Stimulated activated CD4-positive, alpha-beta T cell treated with anti-CD3 and anti-CD28 coated beads, Interleukin-12 subunit alpha, Interleukin-12 subunit beta, amount 100 ng/mL, for 4 hours (primary cell): ENCODE data around the gene SLC2A6.

Experiments used
- DNase-seq: peaks from one replicate; pipeline ENCODE4 v3.0.0-alpha.2; 2020

SLC2A6 gene

DNA sequence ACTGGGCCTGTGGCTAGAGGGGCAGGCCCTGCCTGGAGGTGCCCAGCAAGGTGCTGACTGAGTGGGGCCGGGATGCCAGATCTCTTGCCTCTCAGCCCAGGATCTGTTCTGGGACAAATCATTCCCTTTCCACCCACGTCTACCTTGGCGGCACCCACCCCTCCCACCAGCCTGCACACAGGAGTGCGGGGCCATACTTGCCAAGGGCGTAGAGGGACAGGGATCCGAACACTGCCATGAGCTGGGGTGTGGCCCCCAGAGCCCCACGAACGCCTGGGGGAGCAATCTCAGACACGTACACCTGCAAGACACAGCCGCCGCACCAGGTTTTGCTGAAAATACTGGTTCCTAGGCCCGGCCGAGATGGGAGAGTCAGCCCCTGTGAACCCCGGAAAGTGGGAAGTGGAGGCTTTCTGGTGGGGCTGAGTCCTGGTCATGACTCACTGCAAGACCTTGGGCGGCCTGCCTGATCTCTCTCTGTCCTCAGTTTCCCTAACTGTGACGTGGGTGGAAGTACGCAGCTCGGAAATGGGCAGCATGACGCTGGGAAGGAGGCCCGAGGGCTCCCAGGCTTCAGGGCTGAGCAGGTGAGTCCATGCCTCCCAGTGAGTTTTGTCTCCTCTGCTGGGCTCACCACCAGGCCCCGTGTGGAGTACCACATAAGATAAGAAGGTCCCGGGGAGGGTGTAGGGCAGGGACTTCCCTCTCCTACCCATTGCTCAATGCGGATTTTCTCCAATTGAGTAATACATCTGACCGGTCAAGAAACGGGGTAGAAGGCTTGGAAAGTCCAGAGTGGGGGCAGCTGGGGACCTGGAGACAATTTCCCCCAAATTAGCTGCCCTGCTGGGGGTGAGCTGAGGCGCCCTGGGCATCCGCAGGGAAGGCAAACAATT, 2.6 kb downstream of the SLC2A6 start:
- no peak for DNase-seq

DNA sequence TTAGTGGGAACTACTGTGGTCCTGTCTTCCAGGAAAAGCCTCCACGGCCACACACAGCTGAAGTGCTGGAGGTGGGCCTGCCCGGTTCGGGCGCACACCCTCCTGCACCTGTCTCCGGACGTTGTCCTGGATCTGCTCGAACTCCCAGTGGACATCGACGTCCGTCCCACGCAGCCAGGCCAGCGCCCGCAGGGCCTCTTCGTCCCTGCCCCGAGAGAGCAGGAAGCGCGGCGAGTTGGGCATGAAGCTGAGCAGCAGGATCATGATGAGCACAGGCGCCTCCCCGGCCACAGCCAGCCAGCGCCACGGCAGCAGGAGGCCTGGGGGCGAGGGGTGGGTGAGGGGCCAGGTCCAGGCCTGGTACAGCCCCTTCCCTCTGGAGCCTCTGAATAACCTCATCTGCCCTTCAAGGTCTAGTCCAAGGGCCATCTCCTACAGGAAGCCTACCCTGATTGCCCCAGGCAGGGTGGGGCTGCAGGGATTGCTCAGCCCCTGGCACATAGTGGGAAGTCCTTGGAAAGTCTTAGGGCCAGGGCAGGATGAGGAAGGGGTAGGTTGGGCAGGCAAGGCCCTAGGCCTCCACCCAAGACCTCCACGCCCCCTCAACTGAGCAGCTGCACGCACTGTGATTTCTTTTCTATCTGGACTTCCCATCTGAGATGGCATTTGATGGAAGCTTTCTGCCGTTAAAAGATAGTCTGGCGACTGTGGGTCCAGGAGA, 3.4 kb downstream of the SLC2A6 start:
- no peak for DNase-seq

DNA sequence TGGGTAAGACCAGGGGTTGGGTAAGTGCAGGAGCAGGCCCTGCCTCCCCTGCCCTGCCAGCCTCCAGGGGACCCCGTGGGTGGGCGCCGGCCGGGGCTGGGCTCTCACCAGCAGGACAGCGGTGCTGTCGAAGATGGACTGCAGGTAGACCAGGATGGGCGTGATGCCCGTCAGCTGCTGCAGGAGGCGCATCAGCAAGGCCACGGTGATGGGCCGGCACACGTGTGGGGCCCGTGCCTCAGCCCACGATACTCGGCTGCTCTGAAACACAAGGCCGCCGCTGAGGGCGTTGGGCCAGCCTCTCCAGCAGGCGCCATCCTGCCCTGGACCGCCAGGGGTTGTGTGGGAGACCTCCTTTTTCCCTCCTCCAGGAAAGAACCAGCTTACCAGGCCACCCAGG, 4.0 kb downstream of the SLC2A6 start:
- no peak for DNase-seq

DNA sequence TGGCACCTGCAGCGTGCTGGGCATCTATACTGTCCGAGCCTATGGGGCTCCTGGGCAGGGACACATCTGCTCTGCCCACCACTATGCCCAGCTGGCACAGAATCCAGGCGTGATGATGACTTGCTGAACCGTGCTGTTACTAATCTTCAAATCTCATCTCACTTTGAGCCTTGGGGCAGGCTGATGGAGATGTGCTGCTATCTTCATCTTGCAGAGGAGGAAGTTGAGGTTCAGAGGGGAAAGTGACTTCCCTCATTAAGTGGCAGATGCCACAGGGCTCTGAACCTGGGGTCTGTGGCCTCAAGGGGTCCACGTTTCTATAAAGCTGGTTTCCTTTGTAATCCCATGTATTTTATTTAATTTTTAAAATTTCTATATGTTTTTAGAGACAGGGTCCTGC, 4.7 kb downstream of the SLC2A6 start:
- no peak for DNase-seq

DNA sequence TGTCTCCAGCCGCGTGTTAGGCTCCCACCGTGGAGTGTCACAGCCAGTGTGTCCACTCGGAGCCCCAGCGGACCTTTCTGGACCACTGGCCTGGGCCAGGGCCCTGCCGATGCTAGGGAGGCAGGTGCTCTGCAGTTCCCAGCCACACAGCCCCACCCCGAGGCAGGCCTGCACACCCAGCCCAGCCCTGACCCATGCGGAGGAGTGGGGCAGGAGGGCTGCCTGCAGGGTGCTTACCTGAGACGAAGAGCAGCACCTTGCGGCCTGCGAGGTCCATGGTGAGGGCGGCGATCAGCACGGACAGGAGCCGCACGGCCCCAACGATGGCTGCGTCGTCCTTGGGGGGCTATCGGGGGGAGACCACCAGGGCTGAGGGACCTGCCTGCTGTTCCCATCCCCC, 5.2 kb downstream of the SLC2A6 start:
- no peak for DNase-seq

DNA sequence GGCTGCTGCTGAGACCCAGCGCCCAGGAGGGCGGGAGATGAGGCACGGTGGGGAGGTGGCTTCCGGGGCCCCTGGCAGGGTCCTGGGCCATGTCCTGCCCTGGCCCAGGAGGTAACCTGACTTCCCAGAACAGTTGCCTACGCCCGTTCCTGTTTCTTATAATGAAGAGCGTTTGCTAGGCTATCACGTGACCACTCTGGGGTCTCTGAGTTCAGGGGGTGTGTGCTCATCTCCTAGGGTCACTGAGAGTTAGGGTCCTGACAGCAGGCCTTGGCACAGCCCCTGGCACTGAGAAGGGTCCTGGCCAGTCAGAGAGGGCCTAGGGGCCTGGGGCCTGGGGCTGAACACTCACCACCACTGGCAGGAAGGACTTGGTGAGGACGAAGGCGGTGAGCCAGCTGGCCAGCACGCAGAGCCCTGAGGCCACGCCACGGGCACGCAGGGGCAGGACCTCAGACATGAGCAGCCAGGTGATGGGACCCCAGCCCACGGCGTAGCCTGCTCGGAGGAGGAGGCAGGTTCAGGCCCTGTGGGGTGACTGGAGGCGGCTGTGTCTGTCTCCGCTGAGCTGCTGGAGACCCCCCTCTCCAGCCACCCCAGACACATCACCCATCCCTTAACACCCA, 6.0 kb downstream of the SLC2A6 start:
- no peak for DNase-seq

DNA sequence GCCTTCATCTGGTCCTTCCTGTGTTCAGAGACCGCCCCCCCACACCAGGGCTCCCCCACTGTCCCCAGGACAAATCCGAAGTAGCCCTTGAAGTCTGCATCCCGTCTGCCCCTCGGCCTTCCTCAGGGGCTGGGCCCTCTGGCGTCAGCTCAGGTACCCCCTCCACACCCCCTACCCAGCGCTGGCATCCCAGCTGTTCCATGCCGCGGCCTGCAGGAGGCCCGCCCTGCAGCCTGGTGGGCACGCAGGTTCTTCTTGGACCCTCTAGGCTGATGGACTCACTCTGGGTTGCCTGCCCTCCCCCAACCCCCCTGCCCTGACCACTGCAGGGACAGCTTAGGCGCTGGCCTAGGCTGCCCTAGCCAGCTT, 6.6 kb downstream of the SLC2A6 start:
- no peak for DNase-seq

DNA sequence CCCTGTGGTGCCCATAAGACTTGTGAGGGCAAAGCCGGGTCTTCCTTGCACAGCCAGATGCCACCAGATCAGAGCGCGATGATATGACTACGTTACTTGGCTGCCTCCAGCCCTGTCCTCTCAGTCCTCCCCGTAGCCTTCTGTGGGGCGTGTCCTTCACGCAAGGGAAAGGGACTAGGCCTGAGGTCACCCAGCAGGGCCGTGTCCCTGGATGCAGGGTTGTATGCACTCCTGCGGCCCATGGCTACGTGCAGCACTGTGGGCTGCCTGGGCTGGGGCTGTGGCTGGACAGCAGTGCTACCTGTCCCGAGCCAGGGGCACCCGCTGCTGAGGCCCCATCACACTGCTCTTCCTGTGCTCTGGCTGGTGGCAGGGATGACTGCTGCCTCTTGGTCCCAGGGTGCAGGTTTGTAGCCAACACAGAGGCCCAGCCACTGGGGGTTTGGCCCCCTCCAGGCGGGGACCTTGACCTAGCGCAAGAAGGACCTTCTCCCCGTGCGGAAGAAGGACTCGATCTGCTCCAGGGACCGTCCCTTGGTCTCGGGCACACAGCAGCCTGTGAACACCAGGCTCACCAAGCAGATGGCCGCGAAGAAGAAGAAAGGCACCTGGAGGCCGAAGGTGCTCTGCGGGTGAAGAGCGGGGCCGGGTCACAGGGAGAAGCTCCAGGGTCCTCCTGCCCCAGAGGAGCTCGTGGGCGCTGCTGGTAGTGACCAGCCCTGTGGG, 7.2 kb downstream of the SLC2A6 start:
- DNase-seq = no peak

DNA sequence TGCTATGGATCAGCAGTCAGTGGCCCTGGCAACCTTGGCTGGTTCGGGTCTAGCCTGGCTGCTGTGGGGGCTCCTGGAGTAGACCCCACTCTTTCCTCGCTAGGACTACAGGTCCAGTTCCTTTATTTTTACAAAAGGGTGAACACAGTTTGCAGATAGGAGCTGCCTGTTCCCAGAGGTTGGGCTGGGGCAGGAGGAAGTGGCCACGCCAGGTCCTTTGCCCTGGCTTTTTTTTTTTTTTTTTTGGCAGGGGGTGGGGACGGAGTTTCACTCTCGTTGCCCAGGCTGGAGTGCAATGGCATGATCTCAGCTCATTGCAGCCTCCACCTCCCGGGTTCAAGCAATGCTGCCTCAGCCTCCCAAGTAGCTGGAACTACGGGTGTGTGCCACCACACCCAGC, 7.9 kb downstream of the SLC2A6 start:
- DNase-seq = no peak

DNA sequence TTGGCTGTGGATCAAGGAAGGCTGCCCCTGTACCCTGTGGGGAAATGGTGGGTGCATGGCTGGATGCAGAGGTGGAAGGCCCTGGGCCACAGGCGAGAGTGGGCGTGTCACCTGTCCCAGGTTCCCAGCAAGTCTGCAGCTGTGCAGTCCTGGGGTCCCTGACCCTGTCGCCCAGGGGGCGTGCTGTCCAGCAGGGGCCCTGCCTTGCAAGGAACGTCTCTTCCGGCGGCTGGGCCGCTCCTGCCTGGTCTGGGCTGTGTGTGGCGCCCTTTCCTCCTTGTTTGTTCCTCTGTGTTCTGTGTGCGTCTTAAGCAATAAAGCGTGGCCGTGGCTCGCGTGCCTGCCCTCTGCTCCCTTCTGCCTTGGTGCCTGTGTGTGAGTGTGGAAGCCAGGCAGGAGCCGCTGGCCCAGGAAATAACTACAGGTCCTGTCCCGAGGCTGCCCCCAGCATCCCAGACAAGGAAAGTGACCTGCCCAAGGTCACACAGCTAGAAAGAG, 8.4 kb downstream of the SLC2A6 start:
- DNase-seq = no peak

DNA sequence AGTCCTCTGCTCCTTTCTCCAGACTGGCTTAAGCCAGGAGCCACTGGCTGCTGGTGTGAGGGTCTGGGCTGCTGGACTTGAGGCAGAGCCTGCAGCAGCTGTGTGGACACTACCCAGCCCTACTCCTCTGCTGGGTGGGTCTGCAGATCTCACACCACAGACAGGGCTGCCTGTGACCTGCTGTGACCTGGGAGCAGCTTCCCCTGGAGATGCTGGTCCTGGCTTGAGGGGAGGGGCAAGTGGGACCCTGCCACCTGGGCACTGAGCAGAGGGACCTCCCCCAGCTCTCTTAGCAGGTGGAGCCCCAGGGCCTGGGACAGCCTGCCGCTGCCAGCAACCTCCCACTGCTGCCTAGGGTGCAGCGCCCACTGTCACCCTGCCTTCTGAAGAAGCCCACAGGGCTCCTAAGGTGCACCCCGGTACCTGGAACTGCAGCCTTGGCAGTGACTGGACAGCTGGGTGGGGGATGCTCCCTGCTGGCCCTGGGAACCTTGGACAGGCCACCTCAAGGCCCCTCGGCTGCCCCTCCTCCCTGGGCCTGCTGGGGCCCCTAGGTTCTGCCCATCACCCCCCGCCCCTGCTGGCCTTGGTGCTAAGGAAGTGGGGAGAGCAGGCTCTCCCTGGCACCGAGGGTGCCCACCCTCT, 10.0 kb downstream of the SLC2A6 start:
- no peak for DNase-seq

DNA sequence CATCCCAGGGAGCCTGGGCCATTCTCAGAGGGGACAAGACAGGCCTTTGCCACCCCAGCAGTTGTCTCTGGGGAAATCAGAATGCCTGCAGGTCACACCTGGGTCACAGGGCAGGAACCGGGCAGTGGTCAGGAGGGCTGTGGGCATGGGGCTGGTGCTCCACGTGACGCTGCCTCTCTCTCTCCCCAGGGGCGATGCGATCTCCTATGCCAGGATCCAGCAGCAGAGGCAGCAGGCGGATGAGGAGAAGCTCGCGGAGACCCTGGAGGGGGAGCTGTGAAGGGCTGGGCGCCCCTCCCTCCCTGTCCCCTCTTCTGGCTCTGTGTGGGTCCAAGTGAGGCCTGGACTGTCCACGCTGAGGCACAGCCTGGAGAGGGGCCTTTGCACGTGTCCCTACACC, 10.5 kb downstream of the SLC2A6 start:
- no peak for DNase-seq

DNA sequence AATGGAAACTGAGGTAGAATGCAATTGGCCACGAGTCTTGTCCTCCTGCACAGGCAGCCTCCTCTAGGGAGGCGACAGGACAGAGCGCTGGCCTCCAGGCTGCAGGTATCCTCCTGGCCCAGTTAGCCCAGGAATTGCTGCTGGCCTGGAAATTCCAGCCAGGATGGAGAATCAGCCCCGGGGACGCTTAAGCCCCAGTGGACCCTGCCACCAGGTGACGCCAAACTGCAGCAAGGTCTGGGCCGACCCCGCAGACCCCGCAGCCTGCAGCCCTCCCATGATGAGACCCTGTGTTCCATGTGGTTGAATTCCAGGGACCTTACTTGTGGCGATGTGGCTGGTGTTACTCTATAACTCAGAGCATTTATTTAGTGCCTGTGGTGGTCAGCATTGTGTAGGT, 11.8 kb downstream of the SLC2A6 start:
- DNase-seq = no peak

DNA sequence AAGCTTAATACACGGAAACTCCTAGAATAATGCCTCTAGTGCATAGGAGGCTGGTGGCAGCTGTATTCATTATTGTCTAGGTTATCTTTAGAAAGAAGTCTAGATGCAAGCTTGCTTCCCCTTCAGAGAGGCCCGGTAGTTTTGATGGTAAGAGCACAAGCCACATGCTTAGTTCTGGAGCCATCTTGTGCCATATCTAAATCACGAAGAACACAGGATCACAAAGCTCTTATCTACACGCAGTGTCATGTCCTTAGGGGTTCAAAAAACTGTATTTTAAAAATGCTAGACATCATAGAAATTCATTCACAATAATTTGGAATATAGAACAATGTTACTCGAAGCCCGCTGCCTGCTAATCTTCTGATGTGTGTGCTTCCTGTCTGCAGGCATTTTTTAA, 12.9 kb downstream of the SLC2A6 start:
- no peak for DNase-seq

DNA sequence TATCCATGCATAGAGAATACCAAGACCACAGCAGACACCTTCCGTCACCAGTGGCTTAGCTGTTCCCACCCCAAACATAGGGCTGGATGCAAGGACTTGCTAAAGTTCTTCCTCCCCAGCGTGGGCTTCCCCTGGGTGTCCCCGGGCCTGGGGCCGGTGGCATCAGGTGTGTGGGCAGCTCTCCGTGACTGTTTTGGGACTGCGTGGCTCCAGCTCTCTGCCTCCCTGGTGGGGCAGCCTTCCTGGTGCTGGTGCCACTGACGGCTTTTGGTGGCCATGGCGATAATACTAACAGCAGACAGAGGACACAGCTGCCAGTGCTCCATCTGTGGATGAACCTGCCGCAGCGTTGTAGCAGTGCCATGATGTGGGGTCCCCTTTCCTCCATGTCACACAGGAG, 14.3 kb downstream of the SLC2A6 start:
- DNase-seq = no peak

DNA sequence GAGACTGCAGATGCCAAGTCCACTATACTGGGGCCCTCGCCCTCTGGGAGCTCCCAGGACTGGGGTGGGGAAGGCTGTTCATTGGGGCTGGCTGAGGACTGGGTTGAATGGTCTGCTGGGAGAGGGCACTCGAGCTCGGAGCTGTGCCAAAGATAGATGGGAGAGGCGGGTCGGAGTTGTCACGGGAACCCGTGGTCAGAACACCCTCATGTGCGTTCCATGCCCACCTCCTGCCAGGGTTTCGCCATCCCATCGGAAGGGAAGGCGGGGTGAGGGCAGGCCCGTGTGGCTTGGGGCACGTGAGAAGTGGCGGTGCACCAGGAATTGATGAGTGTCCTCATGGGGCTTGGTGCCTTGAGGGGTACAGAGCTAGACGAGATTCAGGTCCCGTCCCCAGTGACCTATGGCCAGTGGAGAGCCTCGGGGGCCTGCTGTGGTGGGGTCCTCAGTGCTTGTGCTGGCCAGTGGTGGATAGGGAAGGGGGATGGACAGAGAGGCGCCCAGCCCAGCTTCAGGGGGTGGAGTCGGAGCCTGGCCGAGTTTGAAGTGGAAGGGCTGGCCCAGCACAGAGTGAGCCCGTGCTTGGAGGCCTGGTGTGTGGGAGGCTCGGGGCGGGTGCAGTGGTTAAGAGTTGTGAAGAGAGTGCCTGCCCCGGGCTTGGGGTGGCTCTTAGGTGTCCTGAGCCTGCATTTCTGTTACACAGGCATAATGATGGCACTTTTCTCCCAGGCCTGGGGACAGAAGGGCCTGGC, 14.9 kb downstream of the SLC2A6 start:
- DNase-seq = no peak

DNA sequence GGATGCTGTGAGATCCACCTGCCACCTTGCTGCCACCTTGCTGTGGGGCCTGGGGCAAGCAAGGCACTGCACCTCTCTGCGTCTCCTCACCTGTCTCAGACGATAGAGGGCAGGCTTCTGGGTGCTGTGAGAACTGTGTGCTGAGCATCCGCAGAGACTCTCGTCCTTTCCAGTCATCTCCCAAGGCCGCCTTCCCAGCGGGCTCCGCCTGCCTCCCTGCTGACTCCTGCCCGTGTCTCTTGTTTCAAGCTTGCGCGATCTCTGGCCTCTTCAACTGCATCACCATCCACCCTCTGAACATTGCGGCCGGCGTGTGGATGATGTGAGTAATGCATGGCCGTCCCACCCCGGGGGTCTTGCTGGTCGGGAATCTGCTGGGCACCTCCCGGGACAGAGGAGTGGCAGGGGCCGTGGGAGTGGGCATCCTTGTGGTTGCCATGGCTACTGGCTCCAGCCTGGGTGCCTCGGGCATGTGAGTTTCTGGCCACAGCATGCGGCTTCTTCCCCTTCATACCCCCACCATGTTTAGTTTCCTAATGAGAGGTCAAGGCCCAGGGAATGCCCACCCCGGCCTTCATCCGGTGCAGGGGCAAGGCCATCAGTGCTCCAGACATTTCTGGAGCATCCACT, 15.6 kb downstream of the SLC2A6 start:
- no peak for DNase-seq

DNA sequence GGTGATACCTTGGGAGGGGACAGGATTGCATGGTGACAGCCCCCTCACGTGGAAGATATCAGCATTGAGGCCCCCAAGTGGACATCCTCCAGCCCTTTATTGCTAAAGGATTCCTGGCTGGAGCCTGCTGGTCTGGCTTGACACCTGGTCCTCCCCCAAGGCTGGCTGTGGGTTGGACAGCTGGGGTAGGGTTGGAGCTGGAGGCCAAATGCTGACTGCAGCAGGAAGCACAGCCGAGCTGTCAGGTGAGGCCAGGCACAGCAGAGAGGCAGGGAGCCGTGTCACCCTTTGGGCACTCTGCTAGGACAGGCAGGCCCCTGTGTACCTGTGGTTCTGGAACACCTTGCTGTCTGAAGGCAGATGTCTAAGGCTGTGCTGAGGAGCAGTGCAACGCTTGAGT, 16.9 kb downstream of the SLC2A6 start:
- DNase-seq = no peak

DNA sequence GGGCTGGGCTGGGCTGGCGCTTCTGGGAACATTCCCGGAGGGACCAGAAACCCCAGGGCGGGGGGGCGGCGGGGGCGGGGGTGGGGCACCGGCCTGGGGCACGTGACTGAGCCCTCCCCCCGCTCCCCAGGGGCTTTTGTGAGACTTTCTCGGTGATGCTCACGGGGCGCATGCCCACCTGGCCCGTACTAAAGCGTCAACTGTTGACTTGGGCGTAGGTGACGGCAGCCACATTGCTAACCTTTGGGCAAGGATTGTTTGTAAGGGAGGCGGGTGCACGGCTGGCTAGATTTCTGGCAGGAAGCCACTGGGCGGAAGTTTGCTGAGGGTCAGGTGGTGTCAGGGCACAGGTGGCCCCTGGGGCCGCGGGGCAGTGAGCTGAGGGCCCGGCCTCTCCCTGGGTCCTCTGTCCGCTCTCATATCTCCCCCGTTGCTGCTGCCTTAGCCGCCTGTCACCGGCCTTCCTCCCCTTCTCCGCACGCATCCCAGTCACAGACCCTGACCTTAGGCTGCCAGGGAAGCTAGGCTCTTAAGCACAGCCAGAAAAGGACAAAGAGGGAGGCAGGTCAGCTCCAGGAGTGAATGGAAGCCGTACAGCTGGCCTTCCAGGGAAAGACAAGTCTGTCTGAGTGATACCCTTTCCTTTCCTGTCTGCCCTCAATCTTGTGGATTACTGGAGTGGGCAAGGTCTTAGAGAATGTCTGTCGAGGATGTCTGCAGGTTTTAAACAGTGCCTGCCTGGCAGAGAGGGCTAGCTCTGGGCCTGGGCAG, 18.3 kb downstream of the SLC2A6 start:
- no peak for DNase-seq
